Psoas muscle (tissue), 8 donors: ENCODE measurements around the gene FTO. TPM values are rescaled to one million over a fixed set of nuclear protein-coding genes. Genes with fewer than 3 reads are reported as not detected.

Experiments used
- ATAC-seq, 4 donors: fragments of 200-7000 bp; cut with Tn5 transposase; one replicate each; pipeline ENCODE4 v1.9.1; 2020; ENCODE audit warnings: moderate library complexity in 3 of 4, mild to moderate bottlenecking in 2 of 4
- DNase-seq, 2 donors: peaks; one replicate each; pipeline ENCODE4 v3.0.0-alpha.2; 2020
- H3K27ac ChIP-seq: fragments of 200-600 bp; one replicate; pipeline ENCODE4 v1.8.0; 2022
- H3K27me3 ChIP-seq, 3 donors: fragments of 200-600 bp in 1 of 3; one replicate each; pipeline versions ENCODE4 v1.6.1 to v1.8.0; 2013 to 2022; ENCODE audit warnings: low read length in 2 of 3, mild to moderate bottlenecking in 2 of 3, moderate library complexity in 1 of 3; ENCODE audit not compliant: insufficient read depth in 3 of 3
- H3K36me3 ChIP-seq, 2 donors: fragments of 200-600 bp in 1 of 2; one replicate each; pipeline versions ENCODE4 v1.6.1 to v1.8.0; 2013 to 2022; ENCODE audit warnings: low read depth in 1 of 2, mild to moderate bottlenecking in 1 of 2, moderate library complexity in 1 of 2; ENCODE audit not compliant: insufficient read depth in 1 of 2
- H3K4me1 ChIP-seq: fragments of 200-600 bp; one replicate; pipeline ENCODE4 v1.8.0; 2022
- H3K4me3 ChIP-seq: fragments of 200-600 bp; one replicate; pipeline ENCODE4 v1.8.0; 2022; ENCODE audit warnings: mild to moderate bottlenecking
- H3K9me3 ChIP-seq: fragments of 200-600 bp; one replicate; pipeline ENCODE4 v1.8.0; 2022
- WGBS, 3 donors: extraction: QIAGEN DNeasy Blood & Tissue Kit; methylation state at CpG; one replicate each; pipeline versions ENCODE4 v1.1.6 to v1.1.7; 2013; 5-methylcytosine and 5-hydroxymethylcytosine counted together
- intact Hi-C, 2 donors: fragments of 100-400 bp; cut with DNase I; formaldehyde crosslinking; loops; one replicate each; pipeline versions ENCODE4 v1.11.0 to v1.14.2; 2022
- polyA plus RNA-seq, 3 donors: library from polyadenylated mRNA; stranded (reverse); fragments of 200-250 nt; gene quantifications; one replicate each; pipeline ENCODE4 v1.2.3, GENCODE V29; 2013
- total RNA-seq, 4 donors: library from RNA; stranded (reverse); fragmentation: NEBNext Ultra II Directional in 2 of 4; extraction: Animal tissue kit (Norgen Biotek cat#: 25700) in 2 of 4; gene quantifications; one replicate each; pipeline versions ENCODE4 v1.2.1 to v1.2.4, GENCODE V29; 2021 to 2023
- TF ChIP-seq, protein P1 (sequence below): fragments of 200-600 bp; IDR thresholded peaks from one replicate; pipeline ENCODE4 v1.8.0; 2022; ENCODE audit warnings: antibody characterized with exemption
- donor health status: healthy with polysubstance abuse.
- donor health status: DM: no; HTN: no; CAD: no; lungs with moderate emphysema.
- donor health status: Bipolar disorder and iron deficiency.
- donor health status: healthy.
- donor health status: DM: yes; HTN: yes; CAD: no.
- donor health status: DM: no; HTN: no; CAD: no.
- donor health status: DM: no; HTN: no; CAD: no.
- donor health status: DM: yes; HTN: yes; CAD: no.

The FTO gene
- total and polyA plus RNA-seq, 7 donors = 14.2 to 67.6 (median 47.4) TPM

DNA sequence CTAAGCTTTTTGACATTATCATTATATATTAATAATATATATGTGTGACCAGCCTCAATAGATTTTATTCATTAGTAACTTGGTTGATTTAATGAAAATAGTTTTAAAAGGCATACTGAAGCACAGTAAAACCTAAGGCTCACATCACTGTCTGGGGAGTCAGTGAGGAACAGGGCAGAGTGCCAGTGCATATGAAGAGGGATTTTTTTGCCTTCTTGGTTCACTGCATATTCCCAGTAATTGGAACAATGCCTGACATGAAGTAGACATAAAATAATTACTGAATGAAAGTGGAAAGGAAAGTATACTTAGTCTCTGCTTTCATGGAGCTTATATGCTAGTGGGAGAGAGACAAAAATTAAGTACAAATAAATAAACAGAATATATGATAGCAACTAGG is 81.1 kb downstream of the FTO start:
- DNase-seq = no peak
- Histone ChIP-seq H3K27me3 (no peaks in the 10 kb centered on the region), H3K4me1 (peaks cover 6% of the 10 kb centered on the region), H3K4me3 (no peak overlapping the region), H3K36me3 (no peaks in the 10 kb centered on the region), H3K27ac (no peak overlapping the region), H3K9me3 (no peaks in the 10 kb centered on the region)
- TF ChIP-seq, protein P1, sequence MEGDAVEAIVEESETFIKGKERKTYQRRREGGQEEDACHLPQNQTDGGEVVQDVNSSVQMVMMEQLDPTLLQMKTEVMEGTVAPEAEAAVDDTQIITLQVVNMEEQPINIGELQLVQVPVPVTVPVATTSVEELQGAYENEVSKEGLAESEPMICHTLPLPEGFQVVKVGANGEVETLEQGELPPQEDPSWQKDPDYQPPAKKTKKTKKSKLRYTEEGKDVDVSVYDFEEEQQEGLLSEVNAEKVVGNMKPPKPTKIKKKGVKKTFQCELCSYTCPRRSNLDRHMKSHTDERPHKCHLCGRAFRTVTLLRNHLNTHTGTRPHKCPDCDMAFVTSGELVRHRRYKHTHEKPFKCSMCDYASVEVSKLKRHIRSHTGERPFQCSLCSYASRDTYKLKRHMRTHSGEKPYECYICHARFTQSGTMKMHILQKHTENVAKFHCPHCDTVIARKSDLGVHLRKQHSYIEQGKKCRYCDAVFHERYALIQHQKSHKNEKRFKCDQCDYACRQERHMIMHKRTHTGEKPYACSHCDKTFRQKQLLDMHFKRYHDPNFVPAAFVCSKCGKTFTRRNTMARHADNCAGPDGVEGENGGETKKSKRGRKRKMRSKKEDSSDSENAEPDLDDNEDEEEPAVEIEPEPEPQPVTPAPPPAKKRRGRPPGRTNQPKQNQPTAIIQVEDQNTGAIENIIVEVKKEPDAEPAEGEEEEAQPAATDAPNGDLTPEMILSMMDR = no peak
- intact Hi-C loops = no loop called here
- ATAC-seq = no peak

GRCh38 chr16:53785916-53786315 is 82.0 kb downstream of the FTO start:
- no peak for ATAC-seq
- no peak for DNase-seq
- WGBS, 3 donors = 69 to 83% (median 81%) methylated on average over 3 of the region's 3 CpGs
- H3K9me3 ChIP-seq = no peaks in the 10 kb centered on the region
- intact Hi-C loops = no loop called here
- H3K4me3 ChIP-seq = no peak overlapping the region
- TF ChIP-seq, protein P1 = no peak
- no peak overlapping the region for H3K27ac ChIP-seq
- H3K27me3 ChIP-seq = no peaks in the 10 kb centered on the region
- no peaks in the 10 kb centered on the region for H3K36me3 ChIP-seq
- H3K4me1 ChIP-seq = peaks cover 6% of the 10 kb centered on the region

GRCh38 chr16:53787423-53787822 is 83.5 kb downstream of the FTO start:
- no peaks in the 10 kb centered on the region for H3K27me3 ChIP-seq
- H3K9me3 ChIP-seq = no peaks in the 10 kb centered on the region
- TF ChIP-seq, protein P1 = no peak
- WGBS, 3 donors = 96 to 100% (median 99%) methylated on average over 2 of the region's 2 CpGs
- DNase-seq (no peak), ATAC-seq (no peak)
- no peak overlapping the region for H3K27ac ChIP-seq
- no peaks in the 10 kb centered on the region for H3K36me3 ChIP-seq
- peaks cover 4% of the 10 kb centered on the region for H3K4me1 ChIP-seq
- intact Hi-C loops = no loop called here
- H3K4me3 ChIP-seq = no peak overlapping the region

DNA sequence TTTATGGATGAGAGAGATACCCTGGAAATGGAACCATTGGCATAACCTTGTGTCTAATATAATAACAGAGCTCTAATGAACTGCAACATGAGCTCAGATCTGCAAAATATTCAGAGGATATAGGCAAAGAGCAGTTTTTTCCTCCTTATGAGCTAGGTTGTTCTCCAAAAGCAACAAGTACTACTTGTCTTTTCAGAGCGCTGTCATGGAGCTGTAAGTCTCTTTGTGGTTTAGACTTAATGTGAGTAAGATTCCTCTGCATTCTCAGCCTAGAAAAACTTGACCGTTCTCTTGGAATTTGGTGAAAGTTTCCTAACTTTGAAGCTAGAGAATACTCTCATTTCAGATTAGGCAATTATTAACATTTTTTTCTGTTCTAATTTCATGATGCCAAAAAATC is 85.2 kb downstream of the FTO start:
- TF ChIP-seq, protein P1 = no peak
- intact Hi-C loops = no loop called here

More for the DNA sequence above, 85.2 kb downstream of the FTO start:
- no peak for ATAC-seq
- Histone ChIP-seq H3K36me3 (no peaks in the 10 kb centered on the region), H3K9me3 (no peaks in the 10 kb centered on the region), H3K4me3 (no peak overlapping the region), H3K27ac (no peak overlapping the region), H3K4me1 (peaks cover 4% of the 10 kb centered on the region), H3K27me3 (no peaks in the 10 kb centered on the region)
- DNase-seq = no peak
- WGBS, 3 donors = 84 to 88% (median 85%) methylated on average over 2 of the region's 2 CpGs
